GM18909 (cell line): ENCODE data around the gene NKD1.

Source experiments
- ATAC-seq: cut with Tn5 transposase; IDR thresholded peaks from one replicate; pipeline ENCODE4 v1.9.1; 2021; ENCODE audit warnings: mild to moderate bottlenecking; ENCODE audit not compliant: unreplicated experiment, poor library complexity

Gene NKD1

GRCh38 chr16:50596762-50597450 lies 48.7 kb downstream of the NKD1 start:
- ATAC-seq, result no peak

GRCh38 chr16:50597563-50598255 lies 49.5 kb downstream of the NKD1 start:
- no peak for ATAC-seq

- no peak for ATAC-seq
Observed at GRCh38 chr16:50598256-50598894, 50.2 kb downstream of the NKD1 start.

GRCh38 chr16:50598936-50599361 lies 50.8 kb downstream of the NKD1 start:
- no peak for ATAC-seq

DNA sequence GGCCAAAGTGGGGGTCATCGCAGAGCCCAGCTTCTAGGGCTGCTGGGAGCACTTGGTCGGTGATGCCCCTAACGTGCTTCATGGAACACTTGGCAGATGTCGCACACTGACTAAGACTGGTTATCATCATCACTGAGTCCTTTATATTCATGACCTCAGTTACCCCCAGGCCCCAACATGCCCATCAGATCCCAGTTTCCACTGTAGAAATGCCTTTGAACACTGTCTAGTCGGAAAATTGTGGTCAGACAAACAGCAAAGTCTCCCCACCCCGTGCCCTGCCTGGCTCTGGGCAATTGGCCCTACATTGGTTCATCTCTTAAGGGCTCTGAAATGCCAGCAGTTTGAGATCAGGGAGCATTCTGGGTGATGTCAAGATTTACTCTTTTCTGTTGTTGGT lies 51.3 kb downstream of the NKD1 start:
- no peak for ATAC-seq

DNA sequence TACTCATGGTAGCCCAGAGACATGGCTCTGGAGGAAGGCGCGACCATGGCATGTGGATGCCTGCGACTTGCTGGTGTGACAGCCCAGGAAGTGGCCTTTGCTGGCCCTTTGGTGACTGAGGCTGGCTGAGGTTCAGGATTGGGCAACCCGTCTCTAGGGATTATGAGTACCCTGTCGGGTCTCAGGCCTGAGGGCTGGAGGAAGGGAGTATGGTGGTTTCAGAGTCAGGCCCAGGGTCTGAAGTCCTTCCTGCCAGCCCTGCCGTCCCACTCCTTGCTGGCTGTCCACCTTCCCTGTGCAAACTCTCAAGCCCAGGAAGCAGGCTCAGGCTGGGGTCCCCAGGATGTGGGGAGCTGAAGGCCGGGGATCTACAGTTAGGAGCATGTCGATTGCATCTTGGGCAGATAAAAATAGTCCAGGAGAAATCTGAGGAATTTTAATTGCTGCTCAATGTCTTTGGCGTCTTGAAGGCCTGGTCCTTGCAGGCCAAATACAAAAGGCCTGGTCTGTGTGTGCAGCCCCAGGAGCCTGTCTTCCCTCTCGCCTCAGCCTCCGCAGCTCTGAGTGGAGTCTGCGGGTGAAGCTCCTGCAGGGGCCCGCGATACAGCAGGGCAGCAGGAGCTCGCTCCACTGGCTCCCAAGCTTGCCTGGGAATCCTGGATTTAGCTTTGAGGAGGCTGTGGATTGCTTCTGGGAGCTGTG lies 52.5 kb downstream of the NKD1 start:
- ATAC-seq, result no peak

DNA sequence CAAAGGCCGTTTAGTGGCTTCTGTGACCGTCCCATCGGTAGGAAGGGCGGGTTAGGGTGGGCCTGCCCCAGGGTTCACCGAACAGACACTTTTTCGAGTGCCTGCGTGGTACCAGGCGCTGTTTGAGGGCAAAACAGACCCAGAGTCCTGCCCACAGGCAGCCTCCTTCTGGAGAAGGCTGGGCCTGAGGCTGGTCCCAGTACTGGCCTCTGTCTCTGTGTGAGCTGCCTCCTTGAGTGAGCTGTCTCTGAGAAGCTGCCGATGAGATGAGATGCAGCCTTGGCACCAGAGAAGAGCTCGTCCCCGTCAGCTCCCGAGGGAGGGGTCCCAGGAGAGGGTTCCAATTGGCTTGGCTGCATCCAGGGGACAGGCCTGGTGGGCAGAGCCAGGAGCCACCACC lies 53.1 kb downstream of the NKD1 start:
- no peak for ATAC-seq

DNA sequence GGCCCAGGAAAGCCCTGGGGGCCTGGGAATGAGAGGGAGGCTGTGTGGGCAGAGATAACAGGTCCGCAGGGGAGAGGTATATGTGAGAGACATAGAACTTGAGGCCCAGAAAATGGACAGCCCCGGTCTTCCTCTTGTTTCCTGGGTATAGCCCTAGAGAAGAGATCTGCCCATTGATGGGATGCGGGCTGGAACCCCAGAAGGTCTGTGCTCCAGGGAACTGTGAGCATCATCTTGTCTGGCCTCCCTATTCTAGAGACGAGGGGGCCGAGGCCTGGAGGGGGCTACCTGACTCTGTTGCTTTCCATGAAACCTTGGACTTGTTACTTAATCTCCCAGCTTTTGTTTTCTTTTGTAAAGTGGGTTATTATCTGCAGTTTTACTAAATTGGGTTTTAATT lies 53.9 kb downstream of the NKD1 start:
- no peak for ATAC-seq

- ATAC-seq, result no peak
Observed at GRCh38 chr16:50602531-50603205, 54.5 kb downstream of the NKD1 start.

- ATAC-seq, result no peak
Observed at GRCh38 chr16:50603206-50604064, 55.2 kb downstream of the NKD1 start.

DNA sequence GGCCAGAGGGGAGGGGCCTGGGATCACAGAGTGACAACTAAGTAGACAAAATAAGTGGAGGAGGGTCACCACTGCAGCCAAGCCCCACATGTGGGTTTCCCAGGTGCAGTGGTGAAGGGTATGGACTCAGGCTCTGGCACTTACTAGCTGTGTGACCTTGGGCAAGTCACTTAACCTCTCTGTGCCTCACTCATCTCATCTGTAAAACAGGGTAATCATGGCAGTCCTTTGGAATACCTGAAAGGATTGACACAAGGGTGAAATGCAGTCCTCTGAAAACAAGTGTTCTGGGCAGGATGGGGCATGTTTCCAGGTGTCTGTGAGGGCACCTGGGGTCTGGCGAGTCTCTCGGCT lies 55.8 kb downstream of the NKD1 start:
- ATAC-seq, result no peak

DNA sequence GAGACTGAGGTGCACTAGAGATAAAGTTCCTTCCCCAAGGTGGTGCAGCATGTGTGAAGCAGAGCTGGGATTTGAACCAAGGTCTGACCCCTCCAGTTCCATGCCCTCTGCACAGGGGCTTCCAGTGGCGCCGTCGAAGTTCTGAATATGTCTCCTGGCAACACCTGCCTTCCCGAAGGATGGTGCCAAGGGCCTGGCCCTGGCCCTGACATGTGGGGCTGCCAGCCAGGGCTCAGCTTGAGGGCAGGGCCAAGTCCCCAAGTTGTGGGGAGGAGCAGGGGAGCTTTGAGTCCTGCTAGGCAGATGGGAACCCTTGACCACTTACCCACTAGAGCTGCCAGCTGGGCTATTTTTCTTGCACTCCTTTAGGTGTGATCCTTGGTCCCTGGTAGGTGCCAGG lies 56.4 kb downstream of the NKD1 start:
- ATAC-seq, result no peak

- ATAC-seq, result no peak
Observed at GRCh38 chr16:50605733-50606430, 57.7 kb downstream of the NKD1 start.

DNA sequence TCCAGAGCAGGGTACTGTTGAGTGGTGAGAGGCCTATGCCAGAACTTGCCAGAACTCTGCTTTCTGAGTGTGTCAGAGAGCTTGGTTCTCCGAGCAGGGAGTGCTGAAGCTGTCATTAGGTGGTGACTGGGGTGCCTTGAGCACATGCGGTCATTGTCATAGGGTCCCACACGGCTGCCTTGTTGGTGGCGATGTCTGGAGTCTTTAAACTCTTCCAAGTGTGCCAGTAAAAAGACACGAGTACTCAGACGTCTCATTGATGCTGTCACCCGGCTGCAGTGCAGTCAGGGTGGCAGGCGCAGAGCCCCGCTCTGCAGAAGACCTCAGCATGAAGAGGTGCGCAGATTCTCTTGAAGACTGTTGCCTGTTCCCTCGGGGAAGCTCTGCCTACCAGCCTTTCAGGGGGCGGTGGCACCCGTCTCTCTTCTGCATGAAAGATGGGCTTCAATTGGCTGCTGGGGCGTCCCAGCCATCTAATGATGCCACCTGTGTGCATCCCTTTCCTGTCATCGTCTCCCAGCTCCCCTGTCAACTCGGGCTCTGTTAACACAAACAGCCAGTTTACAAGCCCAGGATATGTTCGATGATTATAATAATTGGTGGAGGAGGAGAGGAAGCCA lies 58.3 kb downstream of the NKD1 start:
- no peak for ATAC-seq

GRCh38 chr16:50607051-50607431 lies 58.8 kb downstream of the NKD1 start:
- no peak for ATAC-seq

GRCh38 chr16:50607447-50607846 lies 59.3 kb downstream of the NKD1 start:
- no peak for ATAC-seq

DNA sequence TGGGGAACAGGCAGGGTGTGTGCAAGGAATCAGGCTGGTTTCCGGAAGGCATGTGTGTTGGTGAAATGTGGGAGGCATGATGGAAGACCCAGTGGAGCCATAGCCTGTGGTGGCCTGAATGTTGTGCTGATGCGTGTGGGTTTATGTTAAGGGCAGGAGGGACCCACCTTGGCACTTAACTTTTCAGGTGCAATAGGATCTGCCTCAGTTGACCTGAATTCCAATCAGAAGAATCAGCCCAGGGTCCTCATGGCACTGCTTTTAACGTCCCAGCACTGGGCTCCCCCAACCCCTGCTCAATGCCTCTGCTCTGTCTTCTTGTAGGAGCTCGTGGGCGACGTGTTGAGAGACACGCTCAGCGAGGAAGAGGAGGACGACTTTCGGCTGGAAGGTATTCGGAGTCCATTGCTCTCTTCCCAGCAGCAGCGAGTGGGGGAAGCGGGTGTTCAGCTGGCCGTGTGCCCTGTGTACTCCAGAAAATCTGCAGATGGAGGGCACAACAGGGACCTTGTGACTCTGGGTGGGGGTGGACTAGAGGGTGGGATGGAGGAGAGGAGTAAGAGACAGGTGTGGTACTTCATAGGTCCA lies 59.9 kb downstream of the NKD1 start:
- ATAC-seq, result no peak

DNA sequence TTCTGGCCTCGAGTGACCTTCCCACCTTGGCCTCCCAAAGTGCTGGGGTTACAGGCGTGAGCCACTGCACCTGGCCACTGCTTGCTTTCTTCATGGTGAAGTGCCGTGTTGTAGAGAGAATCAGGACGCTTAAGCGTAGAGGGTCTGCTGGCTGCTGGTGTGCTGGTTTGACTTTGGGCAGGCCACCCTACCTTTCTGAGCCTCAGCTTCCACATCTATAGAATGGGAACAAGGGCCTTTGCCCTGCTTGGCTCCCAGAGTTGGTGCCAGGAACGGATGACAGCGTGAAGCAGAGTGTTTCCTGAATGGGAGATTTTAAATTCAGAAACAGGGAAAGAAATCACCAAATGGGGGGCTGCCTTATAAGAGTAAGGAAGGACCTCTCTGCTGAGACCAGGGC lies 60.9 kb downstream of the NKD1 start:
- no peak for ATAC-seq
